Posterior vena cava (tissue), 2 donors: ENCODE measurements around the gene TMEM169. TPM values are rescaled to one million over a fixed set of nuclear protein-coding genes. Genes with fewer than 3 reads are reported as not detected.

Experiments used
- DNase-seq: peaks from one replicate; pipeline ENCODE4 v3.0.0-alpha.2; 2020; ENCODE audit warnings: low spot score
- intact Hi-C, 2 donors: fragments of 100-400 bp; cut with DNase I; formaldehyde crosslinking; loops; one replicate each; pipeline versions ENCODE4 v1.14.1 to v1.14.2; 2022 to 2023
- total RNA-seq, 2 donors: library from RNA; stranded (reverse); fragmentation: NEBNext Ultra II Directional; extraction: Animal tissue kit (Norgen Biotek cat#: 25700); gene quantifications; one replicate each; pipeline ENCODE4 v1.2.1, GENCODE V29; 2021
- donor health status: DM: yes; HTN: yes; CAD: no.
- donor health status: DM: yes; HTN: yes; CAD: no.

TMEM169 gene
- total RNA-seq, 2 donors from 2014 or later: 0.38 to 0.51 TPM

DNA sequence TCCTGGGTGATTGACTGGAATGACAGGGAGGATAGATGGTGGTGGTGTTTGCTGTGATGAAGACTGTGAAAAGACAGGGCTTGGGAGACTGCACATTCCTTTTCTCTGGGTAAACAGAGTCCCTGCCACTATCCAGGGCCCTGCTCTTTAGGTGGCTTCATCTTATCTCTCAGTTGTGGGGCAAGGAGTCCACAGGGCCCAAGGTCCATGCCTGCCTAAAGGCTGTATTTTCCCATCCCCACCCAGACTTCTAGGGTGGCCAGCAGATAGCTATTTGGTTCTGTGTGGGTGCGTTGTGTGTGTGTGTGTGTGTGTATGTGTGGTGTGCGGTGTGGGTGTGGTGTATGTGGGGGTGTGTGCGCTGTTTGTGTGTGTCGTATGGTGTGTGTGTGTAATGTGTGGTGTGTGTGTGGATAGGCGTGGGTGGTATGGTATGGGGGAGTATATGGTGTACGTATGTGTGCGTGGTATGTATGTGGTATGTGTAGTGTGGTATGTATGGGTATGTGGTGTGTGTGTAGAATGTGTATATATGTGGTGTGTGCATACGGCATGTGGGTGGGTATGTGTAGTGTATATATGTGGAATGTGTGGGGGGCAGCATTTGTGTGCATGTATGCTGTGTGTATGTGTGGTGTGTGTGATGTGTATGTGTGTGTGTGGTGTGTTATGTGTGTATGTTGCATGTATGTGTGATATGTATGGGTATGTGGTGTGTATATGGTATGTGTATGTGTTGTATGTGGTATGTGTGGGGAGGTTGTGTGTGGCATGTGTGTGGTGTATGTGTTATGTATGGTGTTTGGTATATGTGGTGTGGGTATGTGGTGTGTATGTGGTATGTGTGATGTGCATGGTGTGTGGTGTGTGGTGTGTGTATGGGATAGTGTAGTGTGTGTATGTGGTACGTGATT, 17.0 kb downstream of the TMEM169 start:
- DNase-seq: no peak
- intact Hi-C loops: no loop called here

DNA sequence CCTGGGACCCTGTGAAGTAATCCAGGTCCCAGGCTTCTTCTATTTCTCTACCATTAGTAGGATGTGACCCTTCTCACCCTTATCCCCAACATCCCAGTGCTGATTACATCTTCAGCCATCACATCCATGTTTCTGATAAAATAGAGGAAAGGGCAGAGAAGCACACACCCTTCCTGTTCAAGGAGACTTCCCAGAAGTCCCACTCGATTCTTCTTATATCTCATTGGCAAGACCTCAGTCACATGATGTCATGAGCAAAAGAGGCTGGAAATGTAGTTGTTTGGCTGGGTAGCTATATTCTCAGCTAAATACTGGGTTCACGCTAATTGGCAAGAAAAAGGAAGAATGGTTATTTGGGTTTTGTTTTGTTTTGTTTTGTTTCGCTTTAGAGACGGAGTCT, 19.4 kb downstream of the TMEM169 start:
- intact Hi-C loops: no loop called here
- no peak for DNase-seq

DNA sequence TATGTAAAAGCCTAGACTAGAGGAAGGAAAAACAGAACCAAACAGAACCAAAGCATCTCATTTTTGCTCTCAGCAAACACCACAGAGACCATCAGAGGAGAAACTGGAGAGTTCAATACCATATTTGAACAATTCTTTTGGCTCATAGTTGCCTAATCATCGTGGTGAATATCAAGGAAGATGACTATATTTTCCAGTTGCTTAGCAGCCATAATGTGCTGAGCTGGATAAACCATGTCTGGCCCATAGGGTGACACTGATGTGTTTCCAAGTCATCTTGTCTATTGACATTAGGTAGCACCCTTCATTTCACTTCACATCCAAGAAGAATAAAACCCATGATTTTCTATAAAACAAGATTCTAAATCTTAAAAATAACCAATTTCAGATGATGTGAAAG, 21.5 kb downstream of the TMEM169 start:
- no peak for DNase-seq
- intact Hi-C loops: no loop called here

DNA sequence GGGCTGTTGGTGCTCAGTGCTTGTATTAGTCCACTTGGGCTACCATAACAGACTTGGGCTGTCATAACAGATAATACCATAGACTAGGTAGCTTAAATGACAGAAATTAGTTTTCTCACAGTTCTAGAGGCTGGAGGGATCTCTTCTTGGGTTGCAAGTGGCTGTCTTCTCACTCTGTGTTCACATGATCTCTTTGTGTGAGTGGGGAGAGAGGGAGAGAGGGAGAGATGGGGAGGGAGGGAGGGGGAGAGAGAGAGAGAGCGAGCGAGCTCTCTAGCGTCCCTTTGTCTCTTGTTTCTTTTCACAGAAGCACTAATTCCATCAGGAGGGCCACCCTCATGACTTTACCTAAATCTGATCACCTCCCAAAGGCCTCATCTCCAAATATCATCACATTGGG, 23.0 kb downstream of the TMEM169 start:
- DNase-seq: no peak
- intact Hi-C loops: no loop called here

DNA sequence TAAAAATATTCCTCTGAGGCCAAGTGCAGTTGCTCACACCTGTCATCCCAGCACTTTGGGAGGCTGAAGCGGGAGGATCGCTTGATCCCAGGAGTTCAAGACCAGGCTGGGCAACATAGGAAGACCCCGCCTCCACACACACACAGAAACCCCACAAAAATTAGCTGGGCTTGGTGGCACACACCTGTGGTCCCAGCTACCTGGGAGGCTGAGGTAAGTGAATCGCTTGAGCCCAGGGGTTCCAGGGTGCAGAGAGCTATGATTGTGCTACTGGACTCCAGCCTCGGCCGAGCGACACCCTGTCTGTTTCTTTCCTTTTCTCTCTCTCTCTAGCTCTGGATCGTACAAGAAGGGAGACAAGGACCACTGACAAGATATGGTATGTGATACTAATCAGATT, 25.6 kb downstream of the TMEM169 start:
- intact Hi-C loops: no loop called here
- no peak for DNase-seq

DNA sequence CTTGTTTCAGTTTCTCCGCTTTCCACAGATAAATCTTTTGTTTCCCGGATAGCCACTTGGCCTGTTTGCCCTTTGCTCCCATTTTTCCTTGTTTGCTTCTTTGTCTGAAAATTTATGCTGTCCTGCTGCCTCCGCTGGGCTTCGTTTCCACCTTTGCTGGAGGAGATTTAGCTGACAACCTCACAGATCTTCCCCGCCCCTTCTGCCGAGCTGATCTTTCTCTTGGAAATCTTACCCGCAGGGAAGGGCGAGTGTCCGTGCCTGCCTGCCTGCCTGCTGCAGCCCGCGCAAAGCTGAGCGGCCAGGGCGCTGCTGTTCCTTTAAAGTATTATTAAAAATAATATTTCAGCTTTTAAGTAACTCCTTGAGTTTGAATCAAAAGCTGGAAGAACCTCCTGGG, 26.0 kb downstream of the TMEM169 start:
- DNase-seq: no peak
- intact Hi-C loops: no loop called here

DNA sequence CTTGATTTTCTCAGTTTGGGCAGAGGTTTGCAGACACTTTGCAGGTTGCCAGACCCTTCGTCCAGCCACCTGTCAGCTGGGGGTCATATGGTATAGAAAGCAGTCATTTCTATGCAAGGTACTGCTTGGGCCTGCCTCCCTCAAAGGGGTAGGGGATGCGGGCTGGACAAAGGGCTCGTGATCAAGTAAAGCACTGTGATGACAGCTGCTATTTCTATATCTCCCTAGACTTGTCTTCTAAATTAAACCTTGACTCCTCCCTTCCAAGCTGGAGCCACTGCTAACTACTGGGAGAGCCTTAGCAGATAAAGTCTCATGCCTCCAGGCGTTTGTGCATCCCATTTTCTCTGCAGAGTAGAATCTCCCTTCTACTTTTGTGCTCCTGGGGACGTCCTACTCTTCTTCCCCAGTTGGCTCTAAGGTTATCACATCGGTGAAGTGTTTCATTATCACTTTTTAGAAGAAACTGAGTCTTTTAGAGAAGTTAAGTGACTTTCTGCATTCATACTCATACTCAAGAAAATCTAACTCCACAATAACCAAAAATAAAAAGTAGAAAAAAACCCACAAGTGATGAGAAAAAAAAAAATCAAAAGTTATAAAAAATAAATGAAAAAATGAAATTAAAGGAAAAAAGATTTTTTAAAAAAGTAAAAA, 26.7 kb downstream of the TMEM169 start:
- no peak for DNase-seq
- intact Hi-C loops: no loop called here

DNA sequence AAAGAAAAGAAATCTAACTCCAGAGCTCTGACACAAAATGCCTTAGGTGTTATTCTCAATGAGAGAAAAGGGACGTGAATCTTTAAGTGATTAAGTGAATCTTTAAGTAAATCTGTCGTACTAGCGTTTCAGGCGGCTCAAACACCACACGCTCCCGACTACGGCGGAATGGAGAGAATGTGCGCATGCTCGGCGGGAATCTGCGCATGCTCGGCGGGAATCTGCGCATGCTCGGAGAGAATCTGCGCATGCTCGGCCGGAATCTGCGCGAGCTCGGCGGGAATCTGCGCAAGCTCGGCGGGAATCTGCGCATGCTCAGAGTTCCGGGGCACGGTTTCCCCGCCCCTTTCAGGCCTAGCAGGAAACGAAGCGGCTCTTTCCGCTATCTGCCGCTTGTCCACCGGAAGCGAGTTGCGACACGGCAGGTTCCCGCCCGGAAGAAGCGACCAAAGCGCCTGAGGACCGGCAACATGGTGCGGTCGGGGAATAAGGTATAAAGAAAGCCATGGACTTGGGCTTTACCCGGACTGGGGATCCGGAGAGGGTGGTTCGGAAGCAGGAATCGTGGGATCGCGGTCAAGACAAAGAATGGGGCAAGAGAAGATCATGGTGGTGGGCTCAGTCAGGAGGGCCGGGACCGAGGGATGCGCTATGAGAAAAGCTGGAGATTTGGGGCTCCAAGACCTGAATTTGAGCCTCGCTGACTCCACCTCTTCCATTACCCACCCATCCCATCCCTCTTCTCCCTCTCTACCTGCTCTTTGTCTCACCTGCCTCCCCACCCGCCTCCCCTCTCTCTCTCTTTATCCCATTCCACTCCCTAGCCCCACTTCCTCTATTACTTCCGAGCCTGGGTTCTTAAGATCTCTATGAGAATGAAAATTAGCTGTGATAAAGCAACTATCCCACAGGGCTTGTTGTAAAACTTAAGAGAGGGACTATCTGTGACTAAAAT, 27.5 kb downstream of the TMEM169 start, which contains the start of gene XRCC5:
Gene XRCC5 (plus strand): TSS at position 382 of the 955 bp plus-strand sequence. CDS start 89 bp downstream, at position 471.
- intact Hi-C loops: no loop called here

DNA sequence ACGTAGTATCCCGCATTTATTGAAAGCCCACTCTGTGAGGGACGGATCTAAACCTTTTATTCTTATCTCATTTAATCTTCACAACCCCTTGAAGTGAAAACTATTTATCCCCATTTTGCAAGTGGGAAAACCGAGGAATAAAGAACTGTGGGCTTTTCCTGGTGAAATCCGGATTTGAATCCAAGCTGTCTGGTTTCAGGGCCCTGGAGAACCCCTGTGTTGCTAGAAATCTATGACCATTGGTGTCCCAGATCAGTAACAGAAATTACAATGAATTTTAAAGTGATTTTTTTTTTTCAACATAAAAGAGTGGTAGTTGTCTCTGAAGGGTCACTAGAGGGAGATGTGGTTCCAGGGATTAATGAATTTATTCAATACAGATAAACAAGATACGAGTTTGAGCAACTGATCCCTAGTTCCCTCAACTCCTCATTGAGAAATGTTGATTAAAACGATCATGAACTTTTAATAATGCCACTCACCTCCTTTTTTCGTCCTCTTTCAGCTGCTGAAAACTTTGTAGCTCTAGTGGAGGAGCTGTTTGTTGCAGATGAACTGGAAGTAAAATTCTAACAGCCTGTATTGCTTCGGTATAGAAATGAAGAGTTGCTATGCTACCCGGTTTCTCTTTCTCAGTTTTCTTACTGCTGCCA, 28.4 kb downstream of the TMEM169 start:
- intact Hi-C loops: no loop called here
- no peak for DNase-seq

More for the DNA sequence above, 27.5 kb downstream of the TMEM169 start, which contains the start of gene XRCC5:
- peak; percentile 99 for DNase-seq

DNA sequence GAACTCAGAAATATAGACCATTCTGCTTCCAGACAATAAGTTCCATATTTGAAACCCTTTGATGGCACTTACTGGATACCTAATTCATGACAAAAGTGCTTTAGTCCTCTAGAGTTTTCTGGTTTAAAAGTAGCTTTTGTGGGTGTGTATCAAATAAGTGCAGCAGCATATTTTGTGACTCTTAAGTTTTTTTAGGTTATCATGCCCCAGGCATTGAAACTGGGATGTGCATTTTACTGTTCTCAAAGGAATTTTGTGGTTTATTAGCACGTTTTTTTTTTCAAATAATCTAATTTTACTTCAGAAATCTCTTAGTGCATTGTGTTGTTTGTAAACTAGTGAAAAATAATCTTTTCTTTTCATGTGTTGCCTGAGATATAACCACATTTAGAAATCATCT, 28.9 kb downstream of the TMEM169 start:
- DNase-seq: no peak
- intact Hi-C loops: no loop called here

DNA sequence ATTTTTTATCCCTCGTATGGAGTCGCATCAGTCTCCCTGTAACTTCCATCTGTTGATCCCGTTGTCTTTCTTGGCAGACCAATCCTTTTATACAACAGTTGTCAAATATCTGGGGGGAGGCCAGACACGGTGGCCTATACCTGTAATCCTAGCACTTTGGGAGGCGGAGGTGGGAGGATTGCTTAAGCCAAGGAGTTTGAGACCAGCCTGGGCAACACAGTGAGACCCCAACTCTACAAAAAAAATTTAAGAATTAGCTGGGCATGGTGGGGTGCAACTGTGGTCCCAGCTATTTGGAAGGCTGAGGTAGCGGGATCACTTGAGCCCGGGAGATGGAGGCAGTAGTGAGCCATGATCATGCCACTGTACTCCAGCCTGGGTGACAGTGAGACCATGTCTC, 29.4 kb downstream of the TMEM169 start:
- DNase-seq: no peak
- intact Hi-C loops: no loop called here

DNA sequence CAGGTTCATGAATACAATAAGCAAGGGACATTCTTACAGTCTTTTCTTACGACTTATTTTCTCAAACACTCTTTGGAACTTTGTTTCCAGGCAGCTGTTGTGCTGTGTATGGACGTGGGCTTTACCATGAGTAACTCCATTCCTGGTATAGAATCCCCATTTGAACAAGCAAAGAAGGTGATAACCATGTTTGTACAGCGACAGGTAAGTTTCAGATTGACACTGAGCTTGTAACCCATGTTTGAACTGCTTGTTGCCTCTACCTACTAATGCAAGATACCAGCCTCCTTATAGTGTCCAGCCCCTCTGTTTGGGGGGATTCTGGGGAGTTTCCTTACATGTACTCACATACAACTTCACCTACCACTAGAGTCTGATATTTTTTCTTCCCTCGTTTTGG, 31.2 kb downstream of the TMEM169 start:
- intact Hi-C loops: no loop called here
- no peak for DNase-seq

DNA sequence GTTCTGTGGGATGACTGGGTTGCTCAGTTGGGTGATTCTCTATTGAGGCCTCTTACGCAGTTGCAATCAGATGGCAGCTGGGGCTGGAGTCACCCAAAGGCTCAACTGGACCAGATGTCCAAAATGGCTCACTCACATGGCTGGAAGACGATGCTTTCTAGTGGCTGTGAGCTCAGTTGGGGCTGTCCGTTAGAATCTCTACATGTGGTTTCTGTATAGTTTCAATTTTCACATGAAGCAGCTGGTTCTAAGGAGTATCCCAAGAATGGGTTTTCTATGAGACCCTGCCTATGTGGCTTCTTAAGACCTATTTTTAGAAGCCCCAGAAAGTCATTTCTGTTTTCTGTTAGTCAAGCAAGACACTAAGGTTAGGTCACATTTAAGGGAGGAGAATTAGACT, 31.9 kb downstream of the TMEM169 start:
- intact Hi-C loops: no loop called here
- no peak for DNase-seq

DNA sequence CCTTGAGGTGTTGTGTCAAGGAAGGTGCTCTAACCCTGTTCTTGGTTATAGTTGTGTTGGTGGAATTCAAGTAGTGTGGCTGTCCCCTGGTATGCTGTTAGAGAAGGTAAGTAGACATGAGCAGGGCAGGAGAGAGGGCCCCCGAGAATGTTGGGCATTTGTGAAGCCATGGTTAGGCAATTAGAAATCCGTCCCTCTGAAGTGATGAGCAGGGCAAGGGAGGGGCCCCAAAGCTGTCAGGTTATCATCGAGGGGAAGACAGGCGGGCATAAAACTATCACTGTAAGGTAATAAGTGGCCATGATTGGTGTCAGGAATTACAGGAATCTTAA, 32.6 kb downstream of the TMEM169 start:
- intact Hi-C loops: no loop called here
- DNase-seq: no peak

DNA sequence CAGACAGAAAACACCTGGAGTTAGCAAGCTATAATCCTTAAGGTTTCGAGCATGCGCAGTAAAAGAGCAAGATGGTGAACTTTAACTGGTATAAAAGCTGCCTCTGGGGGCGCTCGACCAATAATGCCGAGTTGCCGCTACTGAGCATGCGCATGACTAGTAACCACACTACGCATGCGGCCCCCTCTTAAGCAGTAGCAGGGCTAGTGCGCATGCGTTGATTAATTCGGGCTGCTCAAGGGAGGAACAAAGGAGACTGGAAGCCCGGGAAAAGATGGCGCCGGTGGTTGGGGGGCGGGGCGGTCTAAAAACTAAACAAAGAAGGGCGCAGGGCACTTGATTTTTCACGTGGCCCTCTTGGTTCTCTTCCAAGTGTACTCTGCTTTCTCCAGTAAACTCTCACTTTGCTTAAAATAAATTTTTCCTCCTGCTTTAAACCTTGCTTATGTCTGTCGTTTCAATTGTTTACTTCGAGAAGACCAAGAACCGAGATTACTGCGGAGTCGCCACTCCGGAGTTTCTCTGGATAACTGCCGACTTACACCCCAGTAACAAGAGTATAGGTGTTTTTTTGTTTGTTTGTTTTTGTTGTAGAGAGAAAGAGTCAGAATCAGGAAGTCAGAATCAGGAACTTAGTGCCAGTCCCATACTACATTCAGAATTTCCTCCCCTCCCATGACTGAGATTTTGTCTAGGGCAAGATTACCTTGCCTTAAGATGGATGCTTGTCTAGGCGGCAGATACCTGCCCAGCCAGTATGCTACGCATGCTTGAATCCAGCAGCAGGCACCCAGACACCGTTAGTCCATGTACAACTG, 33.2 kb downstream of the TMEM169 start:
- intact Hi-C loops: no loop called here
- peak; percentile 99 for DNase-seq

DNA sequence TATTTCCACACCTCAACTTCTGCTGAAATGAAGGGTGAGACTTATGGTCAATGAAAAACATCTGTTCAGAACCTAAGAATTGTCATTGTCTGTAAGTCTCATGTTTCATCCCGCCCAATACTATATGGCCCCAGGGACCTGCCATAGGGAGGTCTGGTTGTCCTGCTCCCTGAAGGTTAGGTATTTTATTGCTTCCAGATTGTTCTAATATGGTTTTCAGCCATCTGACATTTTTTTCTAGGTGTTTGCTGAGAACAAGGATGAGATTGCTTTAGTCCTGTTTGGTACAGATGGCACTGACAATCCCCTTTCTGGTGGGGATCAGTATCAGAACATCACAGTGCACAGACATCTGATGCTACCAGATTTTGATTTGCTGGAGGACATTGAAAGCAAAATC, 34.7 kb downstream of the TMEM169 start:
- intact Hi-C loops: no loop called here

DNA sequence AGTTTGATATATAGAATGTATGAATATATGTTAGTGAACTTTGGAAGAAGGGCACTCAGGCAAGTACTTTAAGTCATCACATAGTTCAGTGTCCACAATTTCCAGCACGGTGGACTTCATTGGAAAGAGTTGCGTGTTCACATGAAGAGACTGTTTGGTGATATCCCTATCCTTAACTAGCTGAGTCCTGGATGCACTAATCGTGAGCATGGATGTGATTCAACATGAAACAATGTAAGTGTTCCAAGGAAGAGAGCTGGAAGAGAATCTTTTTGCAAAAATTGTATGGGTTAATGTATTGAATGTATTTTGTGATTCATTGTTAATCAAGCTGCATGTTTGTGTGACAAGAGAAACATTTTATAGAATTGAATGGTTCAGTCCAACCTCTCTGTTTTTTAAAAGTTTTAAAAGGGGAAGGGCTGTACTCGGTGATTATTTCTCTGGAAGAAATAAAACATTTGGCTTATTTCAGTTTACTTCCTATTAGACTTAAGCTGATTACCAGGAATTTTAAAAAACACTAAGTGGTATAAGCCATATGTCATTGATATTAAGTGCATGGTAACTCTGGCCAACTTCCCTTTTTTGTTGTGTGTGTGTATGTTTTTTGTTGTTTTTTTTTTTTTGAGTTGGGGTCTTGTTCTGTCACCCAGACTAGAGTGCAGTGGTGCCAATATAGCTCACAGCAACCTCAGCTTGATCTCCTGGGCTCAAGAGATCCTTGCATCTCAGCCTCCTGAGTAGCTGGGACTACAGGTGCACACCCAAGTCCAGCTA, 36.0 kb downstream of the TMEM169 start:
- intact Hi-C loops: no loop called here
- DNase-seq: no peak

More for the DNA sequence above, 34.7 kb downstream of the TMEM169 start:
- no peak for DNase-seq

DNA sequence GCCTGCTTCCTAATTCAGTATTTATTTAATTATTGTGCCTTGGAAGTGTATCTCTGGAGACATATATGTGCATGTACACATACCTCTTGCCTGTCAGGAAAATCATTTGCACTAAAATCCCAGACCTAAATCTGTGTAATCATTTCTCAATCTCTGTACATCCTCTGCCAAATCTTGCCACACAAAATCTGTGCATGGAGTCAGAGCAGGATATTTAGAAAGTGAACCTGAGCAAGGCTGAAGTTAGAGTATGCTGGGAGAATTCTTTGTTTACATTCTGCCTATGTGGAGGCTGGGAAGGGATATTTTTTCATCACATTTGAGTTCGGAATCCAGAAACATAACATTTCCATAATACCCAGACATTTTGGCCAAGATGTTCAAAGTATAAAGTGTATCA, 36.8 kb downstream of the TMEM169 start:
- intact Hi-C loops: no loop called here
- DNase-seq: no peak
